Fibroblast of lung (primary cell): Measurements from ENCODE around the gene CWC27. TPM values are rescaled to one million over a fixed set of nuclear protein-coding genes. Genes with fewer than 3 reads are reported as not detected.

Source experiments
- DNase-seq, 2 donors: peaks; one replicate each; pipeline versions ENCODE4 v3.0.0 to v3.0.0-alpha.2; 2010; ENCODE audit warnings: low read depth in 2 of 2
- H2AFZ ChIP-seq: 2 replicates; pipeline ENCODE4 v1.5.1; 2012; ENCODE audit warnings: low read length, control low read depth, inconsistent platforms
- H3K27ac ChIP-seq: 2 replicates; pipeline ENCODE4 v1.5.1; 2011; ENCODE audit warnings: low read length, control low read depth; ENCODE audit not compliant: insufficient read depth
- H3K27me3 ChIP-seq: 2 replicates; pipeline ENCODE4 v1.5.1; 2011; ENCODE audit warnings: mild to moderate bottlenecking, low read length; ENCODE audit not compliant: control insufficient read depth, insufficient read depth
- H3K36me3 ChIP-seq: 2 replicates; pipeline ENCODE4 v1.5.1; 2011; ENCODE audit warnings: low read length; ENCODE audit not compliant: control insufficient read depth, insufficient read depth
- H3K4me1 ChIP-seq: 2 replicates; pipeline ENCODE4 v1.5.1; 2011; ENCODE audit warnings: low read length; ENCODE audit not compliant: control insufficient read depth, insufficient read depth; ENCODE audit errors: extremely low read depth
- H3K4me2 ChIP-seq: 2 replicates; pipeline ENCODE4 v1.5.1; 2011; ENCODE audit warnings: low read length, control low read depth; ENCODE audit not compliant: insufficient read depth; ENCODE audit errors: extremely low read depth
- H3K4me3 ChIP-seq, 4 experiments: fragments of 200-600 bp in 1 of 4; sonication (generic) in 1 of 4; replicated peaks in 1 of 4; 2 replicates each; pipeline ENCODE4 v1.5.1; 2011 to 2016; ENCODE audit warnings: low read length in 4 of 4, low read depth in 3 of 4, mild to moderate bottlenecking in 3 of 4, control low read depth in 2 of 4, inconsistent platforms in 1 of 4, mixed read lengths in 1 of 4; ENCODE audit not compliant: insufficient read depth in 1 of 4; ENCODE audit errors: control extremely low read depth in 1 of 4
- H3K79me2 ChIP-seq: 2 replicates; pipeline ENCODE4 v1.5.1; 2012; ENCODE audit warnings: mild to moderate bottlenecking, low read length, inconsistent platforms; ENCODE audit not compliant: control insufficient read depth, insufficient read depth
- H3K9ac ChIP-seq: 2 replicates; pipeline ENCODE4 v1.5.1; 2011; ENCODE audit warnings: mild to moderate bottlenecking, low read length, control low read depth; ENCODE audit not compliant: insufficient read depth
- H3K9me3 ChIP-seq: 2 replicates; pipeline ENCODE4 v1.5.1; 2012; ENCODE audit warnings: low read depth, low read length; ENCODE audit not compliant: control insufficient read depth, insufficient read depth
- H4K20me1 ChIP-seq: 2 replicates; pipeline ENCODE4 v1.5.1; 2011; ENCODE audit warnings: low read length; ENCODE audit not compliant: control insufficient read depth, insufficient read depth; ENCODE audit errors: extremely low read depth
- CTCF ChIP-seq, 2 donors: IDR thresholded peaks in 1 of 2; conservative IDR thresholded peaks in 1 of 2; 1 replicate in 1 of 2; 2 replicates in 1 of 2; pipeline ENCODE4 v1.5.1; 2011 to 2012; ENCODE audit warnings: low read length in 2 of 2, control low read depth in 1 of 2, inconsistent platforms in 1 of 2, low read depth in 1 of 2, mild to moderate bottlenecking in 1 of 2
- EZH2 ChIP-seq: IDR thresholded peaks from 2 replicates; pipeline ENCODE4 v1.5.1; 2012; ENCODE audit warnings: low read length, control low read depth, mild to moderate bottlenecking; ENCODE audit errors: missing control alignments
- polyA plus RNA-seq, 2 donors: library from polyadenylated mRNA; depleted of rRNA in 1 of 2; stranded (reverse) in 1 of 2; unstranded in 1 of 2; fragments of >200 nt; gene quantifications; 2 replicates each; pipeline ENCODE4 v1.2.1, GENCODE V29; 2011 to 2012; ENCODE audit warnings: missing spikeins in 1 of 2
- total RNA-seq: library from RNA; depleted of rRNA; stranded (reverse); fragments of >200 nt; gene quantifications from 2 replicates; pipeline ENCODE4 v1.2.1, GENCODE V29; 2014

Gene CWC27
- total and polyA plus RNA-seq, 2 donors (not counting 1 experiment from before 2014, with no cell fraction given) = 17.3 to 37.5 TPM

- H3K4me1 ChIP-seq = no peaks in the 10 kb centered on the region
Observed at GRCh38 chr5:64758901-64759300, 9.8 kb upstream of the CWC27 start.

GRCh38 chr5:64759960-64760660, 8.6 kb upstream of the CWC27 start:
- no peaks in the 10 kb centered on the region for H3K36me3 ChIP-seq
- H3K9ac ChIP-seq = no peak overlapping the region
- H3K4me2 ChIP-seq = no peak overlapping the region
- no peak overlapping the region for H3K4me3 ChIP-seq
- no peak overlapping the region for H3K27ac ChIP-seq
- H4K20me1 ChIP-seq = no peaks in the 10 kb centered on the region
- H3K4me1 ChIP-seq = no peaks in the 10 kb centered on the region
- DNase-seq = no peak
- TF ChIP-seq EZH2 (no peak), CTCF (conservative IDR thresholded peaks at IDR 0.05 in 1 of 2, IDR thresholded peaks at IDR 0.05 in 1 of 2; ENCODE audit: low read depth in 1 of 2, low read length in 2 of 2) (no peak)
- no peak overlapping the region for H2AFZ ChIP-seq
- no peaks in the 10 kb centered on the region for H3K27me3 ChIP-seq
- H3K79me2 ChIP-seq = peaks cover 38% of the 10 kb centered on the region
- no peaks in the 10 kb centered on the region for H3K9me3 ChIP-seq

More at GRCh38 chr5:64758901-64759300, 9.8 kb upstream of the CWC27 start:
- H3K79me2 ChIP-seq = peaks cover 34% of the 10 kb centered on the region
- H3K9me3 ChIP-seq = no peaks in the 10 kb centered on the region
- DNase-seq = peak in 1 of 2 donors; percentile 4
- H3K27me3 ChIP-seq = no peaks in the 10 kb centered on the region
- TF ChIP-seq CTCF (conservative IDR thresholded peaks at IDR 0.05 in 1 of 2, IDR thresholded peaks at IDR 0.05 in 1 of 2; ENCODE audit: low read depth in 1 of 2, low read length in 2 of 2) = no peak
- no peak for TF ChIP-seq EZH2
- H2AFZ ChIP-seq = no peak overlapping the region
- H3K36me3 ChIP-seq = no peaks in the 10 kb centered on the region
- H3K4me3 ChIP-seq = no peak overlapping the region
- no peak overlapping the region for H3K4me2 ChIP-seq
- H4K20me1 ChIP-seq = no peaks in the 10 kb centered on the region
- no peak overlapping the region for H3K27ac ChIP-seq
- no peak overlapping the region for H3K9ac ChIP-seq

- DNase-seq = no peak
- no peaks in the 10 kb centered on the region for H3K27me3 ChIP-seq
- no peaks in the 10 kb centered on the region for H3K36me3 ChIP-seq
- H4K20me1 ChIP-seq = no peaks in the 10 kb centered on the region
- H3K27ac ChIP-seq = no peak overlapping the region
- TF ChIP-seq EZH2 (no peak), CTCF (conservative IDR thresholded peaks at IDR 0.05 in 1 of 2, IDR thresholded peaks at IDR 0.05 in 1 of 2; ENCODE audit: low read depth in 1 of 2, low read length in 2 of 2) (no peak)
- H3K9me3 ChIP-seq = no peaks in the 10 kb centered on the region
- no peak overlapping the region for H3K4me2 ChIP-seq
- H3K9ac ChIP-seq = no peak overlapping the region
- peaks cover 52% of the 10 kb centered on the region for H3K79me2 ChIP-seq
- H3K4me3 ChIP-seq = no peak overlapping the region
- peaks cover 6% of the 10 kb centered on the region for H3K4me1 ChIP-seq
- H2AFZ ChIP-seq = no peak overlapping the region
Observed at GRCh38 chr5:64763948-64764503, 4.7 kb upstream of the CWC27 start.
